Measurements from ENCODE around the gene SELENOT.
"Not testable (repeated sequence)": the region's sequence is repeated elsewhere in the genome, so short reads cannot be mapped to it uniquely, and the experiment has no call there.

The SELENOT gene

GRCh38 chr3:150607267-150608065, 4.3 kb downstream of the SELENOT start:
- no peak for DNase-seq (ENCODE audit: low read depth in 2 of 2)

GRCh38 chr3:150609988-150610387, 6.9 kb downstream of the SELENOT start:
- no peak for DNase-seq (ENCODE audit: low read depth in 2 of 2)

- no peak for DNase-seq (ENCODE audit: low read depth in 2 of 2)
These were observed 7.7 kb downstream of the SELENOT start for GRCh38 chr3:150610785-150611184.

GRCh38 chr3:150611666-150612065, 8.5 kb downstream of the SELENOT start:
- no peak for DNase-seq (ENCODE audit: low read depth in 2 of 2)

GRCh38 chr3:150612494-150612893, 9.4 kb downstream of the SELENOT start:
- DNase-seq (ENCODE audit: low read depth in 2 of 2), result no peak

GRCh38 chr3:150613034-150613433, 9.9 kb downstream of the SELENOT start:
- DNase-seq (ENCODE audit: low read depth in 2 of 2), result no peak

GRCh38 chr3:150613709-150614480, 10.8 kb downstream of the SELENOT start:
- no peak for DNase-seq (ENCODE audit: low read depth in 2 of 2)

- no peak for DNase-seq (ENCODE audit: low read depth in 2 of 2)
These were observed 17.0 kb downstream of the SELENOT start for GRCh38 chr3:150620002-150620689.

GRCh38 chr3:150622955-150623354, 19.8 kb downstream of the SELENOT start:
- DNase-seq (ENCODE audit: low read depth in 2 of 2), result not testable (repeated sequence)

- no peak for DNase-seq (ENCODE audit: low read depth in 2 of 2)
These were observed 20.8 kb downstream of the SELENOT start for GRCh38 chr3:150623945-150624344.

GRCh38 chr3:150626148-150626930, 23.2 kb downstream of the SELENOT start:
- no peak for DNase-seq (ENCODE audit: low read depth in 2 of 2)

- DNase-seq (ENCODE audit: low read depth in 2 of 2), result no peak
These were observed 24.4 kb downstream of the SELENOT start for GRCh38 chr3:150627557-150627956.

- DNase-seq (ENCODE audit: low read depth in 2 of 2), result no peak
These were observed 28.5 kb downstream of the SELENOT start for GRCh38 chr3:150631515-150632221.

- DNase-seq (ENCODE audit: low read depth in 2 of 2), result no peak
These were observed 32.0 kb downstream of the SELENOT start for GRCh38 chr3:150635076-150635475.

GRCh38 chr3:150635526-150635925, 32.4 kb downstream of the SELENOT start:
- DNase-seq (ENCODE audit: low read depth in 2 of 2), result no peak

GRCh38 chr3:150636258-150636657, 33.1 kb downstream of the SELENOT start:
- DNase-seq (ENCODE audit: low read depth in 2 of 2), result no peak

- no peak for DNase-seq (ENCODE audit: low read depth in 2 of 2)
These were observed 36.1 kb downstream of the SELENOT start for GRCh38 chr3:150639262-150639661.

- no peak for DNase-seq (ENCODE audit: low read depth in 2 of 2)
These were observed 37.1 kb downstream of the SELENOT start for GRCh38 chr3:150640256-150640655.

GRCh38 chr3:150653110-150653561, 50.0 kb downstream of the SELENOT start:
- DNase-seq (ENCODE audit: low read depth in 2 of 2), result no peak

- no peak for DNase-seq (ENCODE audit: low read depth in 2 of 2)
These were observed 53.2 kb downstream of the SELENOT start for GRCh38 chr3:150656316-150656715.
